H1 (cell line): Measurements from ENCODE around the gene DAND5.

Experiments used
- ASH2L ChIP-seq: fragments of 200-600, 300-600 bp; sonication (generic); IDR thresholded peaks from one replicate; pipeline ENCODE4 v1.7.1; 2017; ENCODE audit warnings: low read length
- CTCF ChIP-seq, 3 experiments: IDR thresholded peaks; 1 replicate in 2 of 3; 2 replicates in 1 of 3; pipeline versions ENCODE4 v1.5.1 to v1.6.1; 2011; ENCODE audit warnings: low read length in 3 of 3, mild to moderate bottlenecking in 3 of 3, inconsistent platforms in 2 of 3, low read depth in 1 of 3, moderate library complexity in 1 of 3; ENCODE audit not compliant: insufficient read depth in 1 of 3; ENCODE audit errors: control extremely low read depth in 1 of 3
- EGR1 ChIP-seq: IDR thresholded peaks from 2 replicates; pipeline ENCODE4 v1.6.1; 2011; ENCODE audit warnings: low read depth, low read length, borderline replicate concordance
- EZH2 ChIP-seq: fragments of 200-600 bp; sonication (generic); IDR thresholded peaks from 2 replicates; pipeline ENCODE4 v1.7.1; 2012; ENCODE audit warnings: low read depth, mild to moderate bottlenecking, moderate library complexity, low read length, inconsistent platforms; ENCODE audit not compliant: severe bottlenecking
- MAX ChIP-seq: IDR thresholded peaks from 2 replicates; pipeline ENCODE4 v1.6.1; 2012; ENCODE audit warnings: inconsistent platforms
- POLR2A ChIP-seq, 2 experiments: IDR thresholded peaks; 1 replicate in 1 of 2; 2 replicates in 1 of 2; pipeline ENCODE4 v1.6.1; 2011; ENCODE audit warnings: low read depth in 2 of 2, low read length in 2 of 2, mild to moderate bottlenecking in 2 of 2; ENCODE audit errors: control extremely low read depth in 1 of 2
- RFX5 ChIP-seq: IDR thresholded peaks from 2 replicates; pipeline ENCODE4 v1.6.1; 2011; ENCODE audit warnings: low read depth, low read length, improper control_type of control experiment, borderline replicate concordance
- RNF2 ChIP-seq: fragments of 200-900, 300-1000 bp; sonication (generic); IDR thresholded peaks from 2 replicates; pipeline ENCODE4 v1.7.1; 2016; ENCODE audit warnings: borderline replicate concordance, low read depth, mild to moderate bottlenecking, antibody characterized with exemption, low read length; ENCODE audit not compliant: poor library complexity, severe bottlenecking; ENCODE audit errors: missing control alignments
- TAF1 ChIP-seq: IDR thresholded peaks from 2 replicates; pipeline ENCODE4 v1.6.1; 2011; ENCODE audit warnings: mild to moderate bottlenecking, low read depth, low read length
- TAF7 ChIP-seq: optimal IDR thresholded peaks from 2 replicates; pipeline ENCODE3; 2011; ENCODE audit warnings: low read depth, mild to moderate bottlenecking, inconsistent platforms, low read length, moderate library complexity, borderline replicate concordance
- TCF12 ChIP-seq: IDR thresholded peaks from 2 replicates; pipeline ENCODE4 v1.6.1; 2011; ENCODE audit warnings: low read depth, mild to moderate bottlenecking, low read length
- YY1 ChIP-seq: IDR thresholded peaks from 2 replicates; pipeline ENCODE4 v1.6.1; 2011; ENCODE audit warnings: low read depth, mild to moderate bottlenecking, low read length
- ZNF274 ChIP-seq: IDR thresholded peaks from 2 replicates; pipeline ENCODE4 v1.7.0; 2012; ENCODE audit warnings: low read length, borderline replicate concordance; ENCODE audit errors: extremely low read depth

- no peak for TF ChIP-seq EGR1
- TF ChIP-seq POLR2A (IDR thresholded peaks at IDR 0.05; ENCODE audit: control extremely low read depth in 1 of 2, low read depth in 2 of 2, low read length in 2 of 2) = no peak
- no peak for TF ChIP-seq TAF7
- TF ChIP-seq ASH2L = no peak
- no peak for TF ChIP-seq CTCF (IDR thresholded peaks at IDR 0.05; ENCODE audit: control extremely low read depth in 1 of 3, insufficient read depth in 1 of 3, low read depth in 1 of 3, low read length in 3 of 3)
- no peak for TF ChIP-seq RNF2
- TF ChIP-seq TCF12 = no peak
- no peak for TF ChIP-seq EZH2
- TF ChIP-seq ZNF274 = no peak
- no peak for TF ChIP-seq TAF1
- no peak for TF ChIP-seq MAX
- TF ChIP-seq YY1 = no peak
- TF ChIP-seq RFX5 = no peak
Observed at GRCh38 chr19:13002166-13002898, 33.0 kb downstream of the DAND5 start.
